HepG2 (cell line): ENCODE measurements around the gene ANKRD40. TPM values are rescaled to one million over a fixed set of nuclear protein-coding genes. Genes with fewer than 3 reads are reported as not detected.

Source experiments
- CAMTA2 ChIP-seq: sonication (generic); formaldehyde crosslinking; IDR thresholded peaks from 2 replicates; pipeline ENCODE4 v1.4.0; 2020; ENCODE audit warnings: mild to moderate bottlenecking, missing genetic modification reagents, borderline replicate concordance
- FIP1L1 ChIP-seq: fragments of 200-400 bp; formaldehyde crosslinking; IDR thresholded peaks from 2 replicates; pipeline ENCODE4 v1.6.1; 2018; ENCODE audit warnings: low read depth, mild to moderate bottlenecking, low read length, moderate library complexity, borderline replicate concordance; ENCODE audit not compliant: insufficient read depth
- GPBP1L1 ChIP-seq: sonication (generic); formaldehyde crosslinking; IDR thresholded peaks from 2 replicates; pipeline ENCODE4 v1.5.0; 2020; ENCODE audit warnings: mild to moderate bottlenecking, missing genetic modification reagents
- HBP1 ChIP-seq: IDR thresholded peaks from 2 replicates; pipeline ENCODE4 v1.6.1; 2016; ENCODE audit warnings: low read depth, control low read depth
- KDM3A ChIP-seq: IDR thresholded peaks from 2 replicates; pipeline ENCODE4 v1.6.1; 2018; ENCODE audit warnings: low read depth, missing compliant biosample characterization
- LCORL ChIP-seq, 2 experiments: fragments of 450-650 bp in 1 of 2; sonication (generic) in 1 of 2; formaldehyde crosslinking in 1 of 2; IDR thresholded peaks; 2 replicates each; pipeline versions ENCODE4 v1.5.0 to v1.6.1; 2017 to 2020; ENCODE audit warnings: antibody characterized with exemption in 1 of 2, missing genetic modification reagents in 1 of 2
- MAFF ChIP-seq: IDR thresholded peaks from 2 replicates; pipeline ENCODE4 v1.6.1; 2011; ENCODE audit warnings: low read depth, low read length, improper control_type of control experiment
- MIER2 ChIP-seq: IDR thresholded peaks from 2 replicates; pipeline ENCODE4 v1.6.1; 2016; ENCODE audit warnings: missing biosample characterization, missing genetic modification reagents
- PHF21A ChIP-seq: sonication (generic); formaldehyde crosslinking; IDR thresholded peaks from 2 replicates; pipeline ENCODE4 v1.5.0; 2020; ENCODE audit warnings: mild to moderate bottlenecking, missing genetic modification reagents
- POLR2AphosphoS5 ChIP-seq: IDR thresholded peaks from 2 replicates; pipeline ENCODE4 v1.6.1; 2012; ENCODE audit warnings: low read depth, low read length
- SPEN ChIP-seq: sonication (generic); formaldehyde crosslinking; IDR thresholded peaks from 2 replicates; pipeline ENCODE4 v1.5.1; 2020; ENCODE audit warnings: low read depth, mild to moderate bottlenecking, missing genetic modification reagents
- TBX2 ChIP-seq: sonication (generic); formaldehyde crosslinking; IDR thresholded peaks from 2 replicates; pipeline ENCODE4 v1.5.0; 2020; ENCODE audit warnings: missing genetic modification reagents, mild to moderate bottlenecking, borderline replicate concordance
- ZNF18 ChIP-seq: sonication (generic); formaldehyde crosslinking; IDR thresholded peaks from 2 replicates; pipeline ENCODE4 v1.8.0; 2022; ENCODE audit warnings: mild to moderate bottlenecking, missing genetic modification reagents; ENCODE audit not compliant: insufficient replicate concordance
- ZNF577 ChIP-seq: sonication (generic); formaldehyde crosslinking; IDR thresholded peaks from 2 replicates; pipeline ENCODE4 v1.4.0; 2020; ENCODE audit warnings: mild to moderate bottlenecking, low read depth, missing genetic modification reagents, borderline replicate concordance
- ZNF792 ChIP-seq: IDR thresholded peaks from 2 replicates; pipeline ENCODE4 v1.6.1; 2016
- polyA plus RNA-seq, 8 experiments: library from polyadenylated mRNA; depleted of rRNA in 3 of 8; stranded (reverse) in 7 of 8; unstranded in 1 of 8; fragments of >200 nt; fragmentation: Illumina TruSeq in 4 of 8; extraction: Trizol in 4 of 8; gene quantifications; 2 replicates each; pipeline versions ENCODE4 v1.2.1 to v1.2.3, GENCODE V29; 2011 to 2016; ENCODE audit warnings: low read depth in 4 of 8, missing spikeins in 1 of 8, mixed read lengths in 1 of 8; ENCODE audit not compliant: insufficient read depth in 1 of 8
- total RNA-seq, 5 experiments: library from RNA; depleted of rRNA; stranded (reverse); fragments of >200 nt; fragmentation: Illumina TruSeq; extraction: Trizol; gene quantifications; 2 replicates each; pipeline ENCODE4 v1.2.3, GENCODE V29; 2016; ENCODE audit warnings: low read depth in 1 of 5
- TF ChIP-seq, protein P1 (sequence below): sonication (generic); formaldehyde crosslinking; IDR thresholded peaks from 2 replicates; pipeline ENCODE4 v1.5.0; 2020; ENCODE audit warnings: missing genetic modification reagents
- TF ChIP-seq, protein P2 (sequence below): sonication (generic); formaldehyde crosslinking; IDR thresholded peaks from 2 replicates; pipeline ENCODE4 v1.4.0; 2020; ENCODE audit warnings: missing genetic modification reagents, borderline replicate concordance
- TF ChIP-seq, protein P3 (sequence below): sonication (generic); formaldehyde crosslinking; IDR thresholded peaks from 2 replicates; pipeline ENCODE4 v1.8.0; 2023; ENCODE audit warnings: mild to moderate bottlenecking, missing genetic modification reagents

ANKRD40 gene
- total and polyA plus RNA-seq, 2 of the 13 experiments (the other 11 are each of a cell fraction or from before 2014, with no cell fraction given): 35.0 to 46.4 TPM

DNA sequence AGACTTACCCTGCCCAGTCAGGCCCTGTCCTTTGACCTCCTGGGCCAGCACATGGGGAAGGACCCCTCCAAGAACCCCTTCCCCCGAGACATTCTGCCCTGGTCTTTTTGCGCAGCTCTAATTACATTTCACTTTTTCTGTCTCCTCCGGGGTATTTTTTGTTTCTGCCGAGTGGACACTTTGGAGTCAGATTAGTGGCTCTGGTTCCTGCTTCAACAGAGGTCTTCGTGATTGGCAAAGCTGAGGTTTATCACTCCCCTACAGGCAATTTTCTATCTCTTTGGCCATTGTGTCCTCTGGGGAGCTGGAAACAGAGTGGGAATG lies 23.5 kb downstream of the ANKRD40 start (continued):
- peak; percentile 44; the same call in 1 of the 2 replicates for TF ChIP-seq MAFF
- TF ChIP-seq, protein P1, sequence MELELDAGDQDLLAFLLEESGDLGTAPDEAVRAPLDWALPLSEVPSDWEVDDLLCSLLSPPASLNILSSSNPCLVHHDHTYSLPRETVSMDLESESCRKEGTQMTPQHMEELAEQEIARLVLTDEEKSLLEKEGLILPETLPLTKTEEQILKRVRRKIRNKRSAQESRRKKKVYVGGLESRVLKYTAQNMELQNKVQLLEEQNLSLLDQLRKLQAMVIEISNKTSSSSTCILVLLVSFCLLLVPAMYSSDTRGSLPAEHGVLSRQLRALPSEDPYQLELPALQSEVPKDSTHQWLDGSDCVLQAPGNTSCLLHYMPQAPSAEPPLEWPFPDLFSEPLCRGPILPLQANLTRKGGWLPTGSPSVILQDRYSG: no peak
- no peak for TF ChIP-seq ZNF792
- no peak for TF ChIP-seq POLR2AphosphoS5
- no peak for TF ChIP-seq CAMTA2 (CRISPR knock-in tag)
- no peak for TF ChIP-seq TBX2 (CRISPR knock-in tag)
- 0 out of 2 replicates have a peak, but pooled peaks have one; percentile 27 for TF ChIP-seq HBP1
- TF ChIP-seq ZNF18 (CRISPR knock-in tag): no peak
- TF ChIP-seq FIP1L1: no peak
- TF ChIP-seq KDM3A (CRISPR knock-in tag): no peak
- TF ChIP-seq, protein P2, sequence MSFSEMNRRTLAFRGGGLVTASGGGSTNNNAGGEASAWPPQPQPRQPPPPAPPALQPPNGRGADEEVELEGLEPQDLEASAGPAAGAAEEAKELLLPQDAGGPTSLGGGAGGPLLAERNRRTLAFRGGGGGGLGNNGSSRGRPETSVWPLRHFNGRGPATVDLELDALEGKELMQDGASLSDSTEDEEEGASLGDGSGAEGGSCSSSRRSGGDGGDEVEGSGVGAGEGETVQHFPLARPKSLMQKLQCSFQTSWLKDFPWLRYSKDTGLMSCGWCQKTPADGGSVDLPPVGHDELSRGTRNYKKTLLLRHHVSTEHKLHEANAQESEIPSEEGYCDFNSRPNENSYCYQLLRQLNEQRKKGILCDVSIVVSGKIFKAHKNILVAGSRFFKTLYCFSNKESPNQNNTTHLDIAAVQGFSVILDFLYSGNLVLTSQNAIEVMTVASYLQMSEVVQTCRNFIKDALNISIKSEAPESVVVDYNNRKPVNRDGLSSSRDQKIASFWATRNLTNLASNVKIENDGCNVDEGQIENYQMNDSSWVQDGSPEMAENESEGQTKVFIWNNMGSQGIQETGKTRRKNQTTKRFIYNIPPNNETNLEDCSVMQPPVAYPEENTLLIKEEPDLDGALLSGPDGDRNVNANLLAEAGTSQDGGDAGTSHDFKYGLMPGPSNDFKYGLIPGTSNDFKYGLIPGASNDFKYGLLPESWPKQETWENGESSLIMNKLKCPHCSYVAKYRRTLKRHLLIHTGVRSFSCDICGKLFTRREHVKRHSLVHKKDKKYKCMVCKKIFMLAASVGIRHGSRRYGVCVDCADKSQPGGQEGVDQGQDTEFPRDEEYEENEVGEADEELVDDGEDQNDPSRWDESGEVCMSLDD (CRISPR knock-in tag): no peak
- TF ChIP-seq ZNF577: no peak
- TF ChIP-seq, protein P3, sequence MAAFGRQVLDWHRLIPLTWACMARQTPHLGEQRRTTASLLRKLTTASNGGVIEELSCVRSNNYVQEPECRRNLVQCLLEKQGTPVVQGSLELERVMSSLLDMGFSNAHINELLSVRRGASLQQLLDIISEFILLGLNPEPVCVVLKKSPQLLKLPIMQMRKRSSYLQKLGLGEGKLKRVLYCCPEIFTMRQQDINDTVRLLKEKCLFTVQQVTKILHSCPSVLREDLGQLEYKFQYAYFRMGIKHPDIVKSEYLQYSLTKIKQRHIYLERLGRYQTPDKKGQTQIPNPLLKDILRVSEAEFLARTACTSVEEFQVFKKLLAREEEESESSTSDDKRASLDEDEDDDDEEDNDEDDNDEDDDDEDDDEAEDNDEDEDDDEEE: no peak
- TF ChIP-seq LCORL (IDR thresholded peaks at IDR 0.05): no peak
- TF ChIP-seq LCORL (CRISPR knock-in tag; IDR thresholded peaks at IDR 0.05): no peak
- no peak for TF ChIP-seq GPBP1L1 (CRISPR knock-in tag)
- no peak for TF ChIP-seq MIER2 (CRISPR knock-in tag)
- TF ChIP-seq PHF21A (CRISPR knock-in tag): no peak
- no peak for TF ChIP-seq SPEN (CRISPR knock-in tag)
